ENCODE measurements around the gene PBX2.

PBX2 gene

DNA sequence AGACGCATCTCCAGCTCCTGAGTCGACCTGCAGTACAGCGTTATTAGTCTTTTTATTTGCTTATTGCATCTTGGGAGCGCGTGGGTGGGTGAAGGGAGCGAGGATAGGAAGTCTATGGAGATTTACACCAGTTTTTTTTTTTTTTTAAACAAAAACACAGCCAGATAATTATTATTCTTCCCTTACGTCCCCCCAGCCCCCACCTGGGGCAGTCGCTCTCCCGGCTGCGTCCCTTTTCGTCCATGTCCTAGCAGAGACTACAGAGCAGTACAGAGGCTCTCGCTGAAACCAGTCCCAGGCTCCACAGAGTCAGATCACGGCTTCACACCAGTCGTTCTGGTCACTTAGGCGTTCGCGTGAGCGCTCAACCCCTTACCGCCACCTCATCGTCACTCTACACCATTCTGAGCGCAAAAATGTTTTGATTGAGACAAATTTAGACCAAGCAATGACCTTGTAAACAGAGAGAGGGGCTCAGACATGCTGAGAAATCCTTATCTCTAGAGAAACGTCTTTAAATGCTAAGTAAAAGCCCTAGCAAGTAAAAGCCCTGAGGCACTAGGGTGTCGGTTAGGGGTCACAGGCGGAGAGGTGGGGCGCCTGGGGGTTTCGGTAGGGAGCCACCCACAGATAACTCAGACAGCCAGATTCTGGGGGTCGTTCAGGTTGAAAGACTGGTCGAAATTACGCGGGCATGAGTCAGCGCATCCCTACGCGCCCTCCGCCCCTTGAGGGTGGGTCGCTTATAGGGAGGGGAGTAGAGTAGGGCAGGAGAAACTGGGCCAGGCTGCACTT, 37.0 kb downstream of the PBX2 start:
- no peak for DNase-seq (ENCODE audit: low read depth, low spot score)
- CTCF ChIA-PET: interaction anchor here (0.7 to 2.9 kb wide), 8 partner anchors 9 to 43 kb away, joined by 3 to 27 read pairs (median 4); partner anchors contain the start of genes ATF6B and FKBPL
- peak overlapping the region; percentile 90 for H3K4me3 ChIP-seq (ENCODE audit: low read depth, low read length)
- TF ChIP-seq, protein P1, sequence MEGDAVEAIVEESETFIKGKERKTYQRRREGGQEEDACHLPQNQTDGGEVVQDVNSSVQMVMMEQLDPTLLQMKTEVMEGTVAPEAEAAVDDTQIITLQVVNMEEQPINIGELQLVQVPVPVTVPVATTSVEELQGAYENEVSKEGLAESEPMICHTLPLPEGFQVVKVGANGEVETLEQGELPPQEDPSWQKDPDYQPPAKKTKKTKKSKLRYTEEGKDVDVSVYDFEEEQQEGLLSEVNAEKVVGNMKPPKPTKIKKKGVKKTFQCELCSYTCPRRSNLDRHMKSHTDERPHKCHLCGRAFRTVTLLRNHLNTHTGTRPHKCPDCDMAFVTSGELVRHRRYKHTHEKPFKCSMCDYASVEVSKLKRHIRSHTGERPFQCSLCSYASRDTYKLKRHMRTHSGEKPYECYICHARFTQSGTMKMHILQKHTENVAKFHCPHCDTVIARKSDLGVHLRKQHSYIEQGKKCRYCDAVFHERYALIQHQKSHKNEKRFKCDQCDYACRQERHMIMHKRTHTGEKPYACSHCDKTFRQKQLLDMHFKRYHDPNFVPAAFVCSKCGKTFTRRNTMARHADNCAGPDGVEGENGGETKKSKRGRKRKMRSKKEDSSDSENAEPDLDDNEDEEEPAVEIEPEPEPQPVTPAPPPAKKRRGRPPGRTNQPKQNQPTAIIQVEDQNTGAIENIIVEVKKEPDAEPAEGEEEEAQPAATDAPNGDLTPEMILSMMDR (IDR thresholded peaks at IDR 0.05; ENCODE audit: insufficient read depth, low read length, missing control alignments): no peak
- POLR2A ChIA-PET: interaction anchor here (0.6 kb wide), 1 partner anchor 11 kb away, joined by 3 read pairs; no protein-coding TSS in a partner anchor

DNA sequence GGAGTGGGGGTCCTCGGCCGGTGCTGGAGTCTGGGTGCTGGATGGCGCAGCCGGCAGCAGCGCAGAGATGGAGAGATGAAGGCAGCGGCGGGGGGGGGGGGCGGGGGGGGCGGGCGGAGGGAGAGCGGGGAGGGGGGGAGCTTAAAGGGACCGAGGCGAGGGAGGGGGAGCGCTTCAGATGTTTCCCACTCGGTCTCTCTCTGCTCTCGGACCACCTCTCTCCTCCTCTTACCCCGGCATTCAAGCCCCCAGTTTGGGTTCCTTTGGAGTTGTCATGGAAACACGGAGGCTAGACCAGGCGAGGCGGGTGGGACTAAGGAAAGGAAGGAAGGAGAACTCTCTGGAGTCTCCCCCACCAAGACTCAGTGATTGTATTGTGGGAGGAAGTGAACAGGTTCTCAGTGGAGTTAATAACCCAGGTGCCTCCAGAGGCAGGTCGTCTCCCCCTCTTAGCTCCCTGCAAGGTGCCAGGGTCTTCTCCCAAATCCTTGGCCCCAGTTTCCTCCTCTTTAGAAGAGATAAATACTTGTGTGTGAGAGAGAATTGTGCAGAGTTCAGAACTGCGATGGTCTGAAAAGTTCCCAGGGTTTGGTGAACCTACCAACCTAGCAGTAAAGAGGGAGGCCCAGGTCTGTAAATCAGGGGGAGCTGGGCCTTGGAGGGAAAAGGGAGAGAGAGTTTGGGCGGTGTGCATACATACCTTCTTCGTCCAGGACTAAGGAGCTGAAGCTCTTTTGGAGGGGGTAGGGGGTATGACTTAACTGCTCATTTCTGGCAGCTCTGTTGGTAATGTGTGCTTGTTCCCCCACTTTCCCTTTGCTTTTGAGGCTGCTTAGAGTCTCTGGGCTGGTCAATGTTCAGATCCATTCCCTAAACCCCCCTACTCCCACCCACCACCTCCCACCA, 37.9 kb downstream of the PBX2 start, which contains the start of gene PRRT1:
Gene PRRT1, minus strand, starts transcription at position 77 of the 906 bp plus-strand sequence. CDS start 112 bp downstream, outside the sequence.
- ChIA-PET POLR2A (interaction anchor here (0.6 to 1.0 kb wide), 3 partner anchors 12 to 24 kb away, joined by 3 to 4 read pairs (median 3); partner anchors contain the start of genes ATF6B and FKBPL), CTCF (interaction anchor here (0.6 to 2.9 kb wide), 9 partner anchors 8 to 44 kb away, joined by 3 to 27 read pairs (median 4); partner anchors contain the start of genes ATF6B and FKBPL)
- peak within 1 kb of the TSS; percentile 90 for H3K4me3 ChIP-seq (ENCODE audit: low read depth, low read length)
- no peak for DNase-seq (ENCODE audit: low read depth, low spot score)
- TF ChIP-seq, protein P1 (IDR thresholded peaks at IDR 0.05; ENCODE audit: insufficient read depth, low read length, missing control alignments): no peak

DNA sequence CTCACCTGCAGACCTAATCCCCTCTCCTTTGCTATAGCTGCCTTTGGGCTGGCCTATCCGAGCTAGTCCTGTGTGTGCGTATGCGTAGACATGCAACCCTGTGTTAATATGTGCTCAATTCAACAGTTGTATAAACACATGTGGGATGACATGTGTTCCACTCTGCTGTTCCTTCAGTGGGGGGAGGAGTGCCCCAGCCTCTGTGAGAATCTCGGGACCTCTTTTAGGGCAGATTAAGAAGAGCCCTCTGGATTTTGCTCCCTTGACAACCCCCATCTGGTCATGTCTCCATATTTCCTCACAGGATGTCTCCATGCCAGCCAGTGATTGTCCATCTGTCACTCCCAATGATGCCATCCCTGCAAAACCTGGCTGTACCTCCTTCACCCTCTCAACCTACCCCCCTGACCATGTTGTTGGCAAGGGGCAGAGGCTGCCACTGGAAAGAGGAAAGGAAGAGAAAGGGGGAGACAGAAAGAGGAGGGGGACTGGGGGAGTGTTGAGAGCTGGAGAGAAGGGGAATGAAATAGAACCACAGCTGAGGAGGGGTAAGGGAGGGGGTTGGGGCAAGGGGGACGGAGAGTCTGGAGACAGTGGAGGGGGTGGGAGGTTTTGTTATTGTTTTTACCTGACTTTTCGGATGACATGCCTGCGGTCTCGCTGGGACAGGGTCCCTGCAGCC, 38.7 kb downstream of the PBX2 start:
- CTCF ChIA-PET: interaction anchor here (0.6 to 2.9 kb wide), 5 partner anchors 18 to 37 kb away, joined by 3 to 27 read pairs (median 4); partner anchors contain the start of genes ATF6B and FKBPL
- POLR2A ChIA-PET: interaction anchor here (0.7 to 1.0 kb wide), 3 partner anchors 21 to 1124 kb away, joined by 3 to 4 read pairs (median 3); partner anchors contain the start of genes ATF6B and FKBPL
- TF ChIP-seq, protein P1 (IDR thresholded peaks at IDR 0.05; ENCODE audit: insufficient read depth, low read length, missing control alignments): no peak
- DNase-seq (ENCODE audit: low read depth, low spot score): no peak
- peak overlapping the region; percentile 90 for H3K4me3 ChIP-seq (ENCODE audit: low read depth, low read length)

DNA sequence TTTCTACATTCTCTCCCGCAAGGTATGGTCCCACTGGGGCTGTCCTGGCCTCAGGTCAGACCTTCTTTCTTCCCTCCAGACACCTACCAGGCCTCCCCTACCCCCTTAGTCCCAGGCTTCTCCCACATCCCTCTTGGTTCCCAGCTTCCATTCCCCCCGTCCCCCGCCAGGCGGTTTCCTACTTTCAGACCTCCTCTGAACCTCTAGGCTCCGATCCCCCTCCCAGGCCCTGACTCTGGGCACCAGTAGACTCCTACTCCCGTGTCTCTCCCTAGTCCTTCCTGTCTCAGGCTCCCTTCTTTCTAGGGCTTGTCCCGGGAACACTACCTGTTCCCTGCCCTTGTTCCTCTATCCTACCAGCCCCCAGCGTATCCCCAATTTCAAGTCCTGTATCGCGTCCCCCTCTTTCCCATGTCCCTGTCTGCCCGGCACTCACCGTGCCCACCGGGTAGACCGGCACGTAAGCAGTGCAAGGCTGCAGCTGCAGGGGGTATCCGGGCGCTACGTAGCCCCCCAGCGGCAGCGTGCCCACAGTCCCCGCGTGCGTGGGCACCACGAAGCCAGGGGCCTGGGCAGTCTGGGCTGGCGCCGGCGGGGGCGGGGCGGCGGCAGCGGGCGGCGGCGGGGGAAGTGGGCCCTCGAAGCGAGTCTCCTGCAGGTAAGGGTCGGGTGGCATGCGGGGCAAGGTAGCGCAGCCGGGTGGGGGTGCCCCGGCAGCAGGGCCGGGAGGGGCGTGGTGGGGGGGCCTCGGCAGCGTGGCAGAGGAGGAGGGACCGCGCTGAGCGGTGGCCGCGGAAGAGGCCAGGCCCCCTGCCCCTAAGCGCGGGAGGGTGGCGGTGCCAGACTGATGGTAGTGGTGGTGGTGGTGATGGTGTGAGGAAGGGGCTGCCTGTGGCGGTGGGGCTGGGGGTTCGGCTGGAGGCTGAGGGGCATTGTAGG, 39.8 kb downstream of the PBX2 start:
- POLR2A ChIA-PET: interaction anchor here (0.9 kb wide), 1 partner anchor 1125 kb away, joined by 3 read pairs; no protein-coding TSS in a partner anchor
- TF ChIP-seq, protein P1 (IDR thresholded peaks at IDR 0.05; ENCODE audit: insufficient read depth, low read length, missing control alignments): no peak

DNA sequence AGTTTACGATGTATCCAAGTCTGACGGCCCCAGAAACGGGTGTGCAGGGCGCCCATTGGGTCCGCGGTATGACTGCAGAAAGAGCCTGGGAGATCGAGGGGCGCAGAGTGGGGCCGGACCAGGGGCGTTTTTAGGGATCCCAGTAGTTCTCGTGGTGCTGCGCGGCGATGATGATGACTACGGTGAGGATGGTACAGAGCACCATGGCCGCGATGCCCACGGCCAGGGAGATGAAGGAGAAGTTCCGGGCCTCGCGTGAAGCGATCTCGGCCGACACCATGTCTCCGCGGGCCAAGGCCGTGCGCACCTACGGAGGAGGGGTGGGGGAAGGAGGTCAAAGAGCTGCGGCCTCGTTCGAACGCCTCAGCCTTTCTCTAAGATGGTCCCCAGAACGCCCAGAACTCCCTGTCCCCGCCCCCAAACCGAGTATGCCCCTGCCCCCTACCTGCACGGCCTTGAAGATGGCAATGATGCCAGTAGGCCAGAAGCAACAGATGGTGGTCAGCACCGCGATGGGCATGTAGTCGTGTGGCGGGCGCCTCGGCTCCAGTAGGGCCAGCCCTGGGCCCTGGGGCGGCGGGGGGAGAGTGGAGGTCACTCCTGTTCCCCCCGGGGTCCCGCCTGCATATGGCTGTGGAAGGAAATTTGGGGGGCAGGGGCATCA, 40.8 kb downstream of the PBX2 start:
- no peak overlapping the region for H3K4me3 ChIP-seq (ENCODE audit: low read depth, low read length)
- POLR2A ChIA-PET: no interaction called here
- no peak for DNase-seq (ENCODE audit: low read depth, low spot score)
- TF ChIP-seq, protein P1 (IDR thresholded peaks at IDR 0.05; ENCODE audit: insufficient read depth, low read length, missing control alignments): no peak
- CTCF ChIA-PET: no interaction called here

More for the DNA sequence above, 39.8 kb downstream of the PBX2 start:
- no peak for DNase-seq (ENCODE audit: low read depth, low spot score)
- CTCF ChIA-PET: no interaction called here
- peak overlapping the region; percentile 20; the same call in 1 of the 2 replicates for H3K4me3 ChIP-seq (ENCODE audit: low read depth, low read length)
